Large intestine (tissue), 3 donors: Measurements from ENCODE around the gene NOSTRIN. TPM values are rescaled to one million over a fixed set of nuclear protein-coding genes. Genes with fewer than 3 reads are reported as not detected.
"Not testable (repeated sequence)": the region's sequence is repeated elsewhere in the genome, so short reads cannot be mapped to it uniquely, and the experiment has no call there.

Source experiments
- DNase-seq, 2 donors: peaks; one replicate each; pipeline versions ENCODE4 v3.0.0 to v3.0.0-alpha.2; 2013
- H3K27ac ChIP-seq: one replicate; pipeline ENCODE4 v1.5.1; 2013; ENCODE audit warnings: low read length
- H3K27me3 ChIP-seq: 2 replicates; pipeline ENCODE4 v1.6.1; 2013; ENCODE audit warnings: low read length; ENCODE audit not compliant: control insufficient read depth, insufficient read depth
- H3K36me3 ChIP-seq: 2 replicates; pipeline ENCODE4 v1.6.1; 2013; ENCODE audit warnings: low read length; ENCODE audit not compliant: control insufficient read depth, insufficient read depth
- H3K4me1 ChIP-seq: one replicate; pipeline ENCODE4 v1.6.1; 2013; ENCODE audit warnings: low read length; ENCODE audit not compliant: control insufficient read depth, insufficient read depth
- H3K4me3 ChIP-seq: one replicate; pipeline ENCODE4 v1.5.1; 2013; ENCODE audit warnings: low read length
- H3K9me3 ChIP-seq: one replicate; pipeline ENCODE4 v1.6.1; 2013; ENCODE audit warnings: mild to moderate bottlenecking, low read depth, low read length, moderate library complexity; ENCODE audit not compliant: control insufficient read depth
- WGBS: methylation state at CpG from one replicate; pipeline ENCODE4 v1.1.5; 2013; ENCODE audit warnings: low lambda C conversion rate; ENCODE audit not compliant: insufficient coverage; 5-methylcytosine and 5-hydroxymethylcytosine counted together
- polyA plus RNA-seq: library from polyadenylated mRNA; unstranded; fragments of 120-200 nt; gene quantifications from one replicate; pipeline ENCODE4 v1.2.1, GENCODE V29; 2013

Gene NOSTRIN
- polyA plus RNA-seq, 1 donor, result 52.7 TPM

GRCh38 chr2:168874368-168875054 lies 72.1 kb downstream of the NOSTRIN start:
- peak; percentile 37 to 73 for DNase-seq
- no CpG with 5 or more reads among the region's 6 CpGs for WGBS
- H3K4me3 ChIP-seq, result no peak overlapping the region

GRCh38 chr2:168882163-168882562 lies 79.7 kb downstream of the NOSTRIN start:
- H3K36me3 ChIP-seq, H3K4me3 ChIP-seq, H3K9me3 ChIP-seq, H3K27ac ChIP-seq, DNase-seq, H3K4me1 ChIP-seq, H3K27me3 ChIP-seq: not testable (repeated sequence)
- WGBS, result 100% methylated on average over 1 of the region's 12 CpGs

More at GRCh38 chr2:168874368-168875054, 72.1 kb downstream of the NOSTRIN start:
- Histone ChIP-seq H3K36me3 (no peaks in the 10 kb centered on the region), H3K27ac (no peak overlapping the region), H3K4me1 (no peaks in the 10 kb centered on the region), H3K9me3 (no peaks in the 10 kb centered on the region), H3K27me3 (no peaks in the 10 kb centered on the region)

GRCh38 chr2:168884975-168885374 lies 82.5 kb downstream of the NOSTRIN start:
- no peak for DNase-seq
- Histone ChIP-seq H3K27me3 (no peaks in the 10 kb centered on the region), H3K36me3 (peaks cover 5% of the 10 kb centered on the region), H3K9me3 (no peaks in the 10 kb centered on the region), H3K27ac (no peak overlapping the region), H3K4me3 (no peak overlapping the region), H3K4me1 (no peaks in the 10 kb centered on the region)
- WGBS, result no CpG with 5 or more reads among the region's 1 CpG

GRCh38 chr2:168889635-168890005 lies 87.2 kb downstream of the NOSTRIN start:
- peak in 1 of 2 donors; percentile 15 for DNase-seq

GRCh38 chr2:168890006-168890782 lies 87.8 kb downstream of the NOSTRIN start, which contains the start of gene SPC25:
Gene SPC25 (minus strand): TSS chr2:168890430. CDS start chr2:168889519, 911 bp downstream.
- no peaks in the 10 kb centered on the region for H3K9me3 ChIP-seq
- WGBS, result 0% methylated on average over 1 of the region's 38 CpGs
- peak; percentile 82 to 88 for DNase-seq
- H3K27me3 ChIP-seq, result no peaks in the 10 kb centered on the region
- H3K4me3 ChIP-seq, result peak within 1 kb of the TSS; percentile 67
- H3K4me1 ChIP-seq, result no peaks in the 10 kb centered on the region
- peaks cover 5% of the 10 kb centered on the region for H3K36me3 ChIP-seq
- no peak within 1 kb of the TSS for H3K27ac ChIP-seq

More at GRCh38 chr2:168889635-168890005, 87.2 kb downstream of the NOSTRIN start:
- no peaks in the 10 kb centered on the region for H3K4me1 ChIP-seq
- peak overlapping the region; percentile 67 for H3K4me3 ChIP-seq
- H3K27ac ChIP-seq, result no peak overlapping the region
- H3K9me3 ChIP-seq, result no peaks in the 10 kb centered on the region
- H3K36me3 ChIP-seq, result peaks cover 5% of the 10 kb centered on the region
- whole genome bisulfite sequencing, result no CpG with 5 or more reads among the region's 3 CpGs
- H3K27me3 ChIP-seq, result no peaks in the 10 kb centered on the region

GRCh38 chr2:168892327-168892726 lies 89.9 kb downstream of the NOSTRIN start:
- no peak overlapping the region for H3K27ac ChIP-seq
- peaks cover 5% of the 10 kb centered on the region for H3K36me3 ChIP-seq
- no peak overlapping the region for H3K4me3 ChIP-seq
- no peaks in the 10 kb centered on the region for H3K4me1 ChIP-seq
- WGBS, result 100% methylated on average over 1 of the region's 3 CpGs
- H3K27me3 ChIP-seq, result no peaks in the 10 kb centered on the region
- no peak for DNase-seq
- H3K9me3 ChIP-seq, result no peaks in the 10 kb centered on the region

GRCh38 chr2:168894101-168894500 lies 91.7 kb downstream of the NOSTRIN start:
- no peaks in the 10 kb centered on the region for H3K9me3 ChIP-seq
- WGBS, result no CpG with 5 or more reads among the region's 1 CpG

GRCh38 chr2:168894720-168895119 lies 92.3 kb downstream of the NOSTRIN start:
- no peak overlapping the region for H3K4me3 ChIP-seq
- H3K4me1 ChIP-seq, result no peaks in the 10 kb centered on the region
- H3K27me3 ChIP-seq, result no peaks in the 10 kb centered on the region
- H3K27ac ChIP-seq, result no peak overlapping the region
- no peaks in the 10 kb centered on the region for H3K36me3 ChIP-seq
- DNase-seq, result no peak
- H3K9me3 ChIP-seq, result no peaks in the 10 kb centered on the region

More at GRCh38 chr2:168894101-168894500, 91.7 kb downstream of the NOSTRIN start:
- Histone ChIP-seq H3K36me3 (no peaks in the 10 kb centered on the region), H3K27ac (no peak overlapping the region), H3K4me3 (no peak overlapping the region), H3K4me1 (no peaks in the 10 kb centered on the region), H3K27me3 (no peaks in the 10 kb centered on the region)
- DNase-seq, result no peak

- H3K36me3 ChIP-seq, result no peaks in the 10 kb centered on the region
- H3K4me1 ChIP-seq, result no peaks in the 10 kb centered on the region
- no peaks in the 10 kb centered on the region for H3K9me3 ChIP-seq
- no peak overlapping the region for H3K27ac ChIP-seq
- DNase-seq, result no peak
- H3K27me3 ChIP-seq, result no peaks in the 10 kb centered on the region
- H3K4me3 ChIP-seq, result no peak overlapping the region
Observed at GRCh38 chr2:168895771-168896170, 93.3 kb downstream of the NOSTRIN start.

- no peaks in the 10 kb centered on the region for H3K9me3 ChIP-seq
- H3K4me1 ChIP-seq, result no peaks in the 10 kb centered on the region
- H3K36me3 ChIP-seq, result no peaks in the 10 kb centered on the region
- H3K27me3 ChIP-seq, result no peaks in the 10 kb centered on the region
- DNase-seq, result no peak
- no peak overlapping the region for H3K4me3 ChIP-seq
- no peak overlapping the region for H3K27ac ChIP-seq
- WGBS, result 87% methylated on average over 3 of the region's 4 CpGs
Observed at GRCh38 chr2:168896783-168897182, 94.3 kb downstream of the NOSTRIN start.
